K562 (cell line): ENCODE measurements around the gene SPTBN4. TPM values are rescaled to one million over a fixed set of nuclear protein-coding genes. Genes with fewer than 3 reads are reported as not detected.

Experiments used
- ATAC-seq: fragments of 200-7000 bp; cut with Tn5 transposase; 3 replicates; pipeline ENCODE4 v1.9.1; 2020; ENCODE audit warnings: moderate library complexity
- BruUV-seq: library from RNA; stranded (reverse); fragments of 400-500 nt; replicated peaks from 2 replicates; lab custom pipeline; 2021; lab: Mats Ljungman, UMichigan
- CTCF ChIA-PET: fragments of 300-600 bp; formaldehyde crosslinking; extraction: SDS; loops from one replicate; lab custom pipeline; 2021; ENCODE audit warnings: low intra/inter-chr PET ratio; lab: Yijun Ruan, JAX
- POLR2A ChIA-PET: fragments of 300-600, 350-650 bp; sonication (Branson Sonifier 250); formaldehyde crosslinking; extraction: SDS; loops from one replicate; lab custom pipeline; 2021; ENCODE audit warnings: antibody characterized with exemption, inconsistent platforms; lab: Yijun Ruan, JAX
- DNase-seq, 4 experiments: peaks; one replicate each; pipeline versions ENCODE4 v3.0.0 to v3.0.0-alpha.2; 2011 to 2018; ENCODE audit warnings: low spot score in 3 of 4, mixed read lengths in 3 of 4; ENCODE audit errors: extremely low read depth in 1 of 4
- FAIRE-seq: peaks from 2 replicates; lab custom pipeline; 2011; peaks lifted over from hg19 to GRCh38; lab: Jason Lieb, UNC
- H2AFZ ChIP-seq: 2 replicates; pipeline ENCODE4 v1.6.0; 2011; ENCODE audit warnings: low read depth, low read length, control low read depth, inconsistent platforms
- H3K27ac ChIP-seq: fragments of 200-600 bp; 3 replicates; pipeline ENCODE4 v1.8.0; 2011; ENCODE audit warnings: low read depth, mild to moderate bottlenecking, control low read depth, inconsistent platforms, low read length, moderate library complexity, mixed read lengths; ENCODE audit errors: extremely low read depth
- H3K27me3 ChIP-seq, 2 experiments: fragments of 300-600 bp in 1 of 2; 2 replicates in 1 of 2; 3 replicates in 1 of 2; pipeline versions ENCODE4 v1.6.0 to v1.8.0; 2011; ENCODE audit warnings: inconsistent platforms in 2 of 2, low read length in 2 of 2, mild to moderate bottlenecking in 1 of 2, mixed read lengths in 1 of 2, moderate library complexity in 1 of 2; ENCODE audit not compliant: control insufficient read depth in 2 of 2, insufficient read depth in 2 of 2
- H3K36me3 ChIP-seq: fragments of 300-600 bp; 3 replicates; pipeline ENCODE4 v1.8.0; 2011; ENCODE audit warnings: mild to moderate bottlenecking, low read length, inconsistent platforms; ENCODE audit not compliant: control insufficient read depth, insufficient read depth
- H3K4me1 ChIP-seq, 2 experiments: fragments of 200-600 bp in 1 of 2; replicated peaks in 1 of 2; 2 replicates in 1 of 2; 3 replicates in 1 of 2; pipeline versions ENCODE4 v1.5.1 to v1.8.0; 2011; ENCODE audit warnings: inconsistent platforms in 2 of 2, low read length in 2 of 2, mild to moderate bottlenecking in 1 of 2, mixed read lengths in 1 of 2, moderate library complexity in 1 of 2; ENCODE audit not compliant: control insufficient read depth in 2 of 2, insufficient read depth in 2 of 2
- H3K4me2 ChIP-seq: 2 replicates; pipeline ENCODE4 v1.6.1; 2011; ENCODE audit warnings: low read length, control low read depth, inconsistent platforms, mixed read lengths; ENCODE audit not compliant: insufficient read depth
- H3K4me3 ChIP-seq: fragments of 200-600 bp; sonication (generic), shearing (Covaris generic); 2 replicates; pipeline ENCODE4 v1.5.1; 2016; ENCODE audit warnings: control low read depth, inconsistent platforms
- H3K79me2 ChIP-seq: fragments of 200-600 bp; 3 replicates; pipeline ENCODE4 v1.8.0; 2011; ENCODE audit warnings: low read length, inconsistent platforms; ENCODE audit not compliant: control insufficient read depth, insufficient read depth
- H3K9ac ChIP-seq, 2 experiments: 2 replicates each; pipeline versions ENCODE4 v1.6.0 to v1.6.1; 2011; ENCODE audit warnings: low read depth in 2 of 2, low read length in 2 of 2, control low read depth in 1 of 2, inconsistent platforms in 1 of 2, mild to moderate bottlenecking in 1 of 2, mixed read lengths in 1 of 2; ENCODE audit not compliant: insufficient read depth in 1 of 2
- H3K9me1 ChIP-seq: one replicate; pipeline ENCODE4 v1.6.0; 2011; ENCODE audit warnings: inconsistent platforms, mild to moderate bottlenecking, low read length, moderate library complexity; ENCODE audit not compliant: control insufficient read depth, insufficient read depth
- H3K9me3 ChIP-seq: replicated peaks from 2 replicates; pipeline ENCODE4 v1.5.1; 2011; ENCODE audit warnings: low read depth, low read length, inconsistent platforms; ENCODE audit not compliant: control insufficient read depth, insufficient read depth
- H4K20me1 ChIP-seq: replicated peaks from 2 replicates; pipeline ENCODE4 v1.6.1; 2011; ENCODE audit warnings: low read length, inconsistent platforms, mixed read lengths; ENCODE audit not compliant: control insufficient read depth, insufficient read depth
- HNRNPL ChIP-seq: fragments of 200-400 bp; formaldehyde crosslinking; IDR thresholded peaks from 2 replicates; pipeline ENCODE4 v1.6.1; 2017; ENCODE audit warnings: low read depth, mild to moderate bottlenecking, low read length
- POLR2G ChIP-seq: fragments of 200-400 bp; formaldehyde crosslinking; IDR thresholded peaks from 2 replicates; pipeline ENCODE4 v1.6.1; 2017; ENCODE audit warnings: low read depth, mild to moderate bottlenecking, antibody characterized with exemption, low read length, moderate library complexity
- RBFOX2 ChIP-seq: fragments of 200-400 bp; formaldehyde crosslinking; IDR thresholded peaks from 2 replicates; pipeline ENCODE4 v1.6.1; 2017; ENCODE audit warnings: low read depth, mild to moderate bottlenecking, low read length, moderate library complexity
- SAFB ChIP-seq: fragments of 200-400 bp; formaldehyde crosslinking; IDR thresholded peaks from 2 replicates; pipeline ENCODE4 v1.6.1; 2017; ENCODE audit warnings: low read depth, low read length, borderline replicate concordance
- ZNF75A ChIP-seq: fragments of 450-650 bp; formaldehyde crosslinking; IDR thresholded peaks from 2 replicates; pipeline ENCODE4 v1.4.0; 2020; ENCODE audit warnings: mild to moderate bottlenecking
- WGBS: fragments of 100-300 bp; shearing (Covaris generic); methylation state at CpG from one replicate; pipeline ENCODE4 v1.1.6; 2016; ENCODE audit warnings: low coverage, mixed read lengths; ENCODE audit not compliant: insufficient coverage; ENCODE audit errors: missing lambda C conversion rate; 5-methylcytosine and 5-hydroxymethylcytosine counted together
- in situ Hi-C: fragments of 300-500 bp; cut with MboI; formaldehyde crosslinking; loops from 4 replicates; pipeline ENCODE4 v1.15.0; 2018; ENCODE audit warnings: inconsistent platforms, mixed read lengths
- intact Hi-C: fragments of 100-400 bp; cut with micrococcal nuclease; formaldehyde crosslinking; loops from 2 replicates; pipeline ENCODE4 v1.14.2; 2022
- polyA plus RNA-seq, 8 experiments: library from polyadenylated mRNA; depleted of rRNA in 4 of 8; stranded (reverse) in 5 of 8; unstranded in 3 of 8; fragments of >200 nt; fragmentation: Nextera tagmentation in 2 of 8; fragmentation: Illumina TruSeq in 1 of 8; extraction: Ambion mirVana in 2 of 8; extraction: Trizol in 1 of 8; gene quantifications; 2 replicates each; pipeline versions ENCODE4 v1.2.1 to v1.2.3, GENCODE V29; 2011 to 2014; ENCODE audit warnings: inconsistent platforms in 1 of 8, missing spikeins in 1 of 8
- total RNA-seq, 7 experiments: library from RNA; depleted of rRNA in 6 of 7; stranded (reverse); fragments of >200 nt in 6 of 7; fragmentation: Illumina TruSeq in 2 of 7; extraction: Trizol in 2 of 7; gene quantifications; 2 replicates each; pipeline versions ENCODE4 v1.2.1 to v1.2.3, GENCODE V29; 2011 to 2021; ENCODE audit warnings: low replicate concordance in 1 of 7

SPTBN4 gene
- total and polyA plus RNA-seq, 9 of the 15 experiments (the other 6 are each of a cell fraction or from before 2014, with no cell fraction given): 0.01 to 1.5 (median 0.86) TPM

DNA sequence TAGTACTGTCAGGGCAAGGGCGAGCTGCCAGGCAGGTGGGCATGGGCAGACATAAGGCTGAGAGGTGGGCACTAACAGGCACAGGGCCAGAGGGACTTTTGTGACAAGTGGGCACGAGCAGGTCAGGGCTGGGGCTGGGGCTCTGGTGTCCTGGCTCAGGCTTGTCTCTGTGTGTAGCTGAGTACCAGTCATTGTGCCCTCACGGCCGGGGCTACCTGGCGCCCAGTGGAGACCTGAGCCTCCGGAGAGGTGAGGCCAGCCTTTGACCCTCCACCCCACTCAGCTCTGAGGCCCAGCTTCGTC is 155.9 kb downstream of the SPTBN4 start:
- intact Hi-C loops: no loop called here
- CTCF ChIA-PET: no interaction called here
- no peak for DNase-seq
- FAIRE-seq: no peak
- peaks cover 70% of the 10 kb centered on the region; the same call in 2 of the 3 replicates for H3K36me3 ChIP-seq
- H3K4me3 ChIP-seq: no peak overlapping the region
- POLR2A ChIA-PET: interaction anchor here (0.5 to 2.6 kb wide), 3 partner anchors 8 to 176 kb away, joined by 3 to 7 read pairs (median 6); partner anchors contain the start of gene LTBP4
- WGBS: 74% methylated on average over 3 of the region's 7 CpGs
- no peaks in the 10 kb centered on the region for H3K9me3 ChIP-seq
- no peak overlapping the region for H3K4me2 ChIP-seq
- H3K79me2 ChIP-seq: no peaks in the 10 kb centered on the region
- peak overlapping the region; percentile 51; the same call in 1 of the 3 replicates for H3K27ac ChIP-seq
- H3K4me1 ChIP-seq: peaks cover 31 to 48% of the 10 kb centered on the region in 2 experiments
- no peaks in the 10 kb centered on the region for H3K9me1 ChIP-seq
- BruUV-seq: no TSS peak
- peak; percentile 12; the same call in 1 of the 2 replicates for TF ChIP-seq POLR2G
- TF ChIP-seq RBFOX2: peak; percentile 7; the same call in 1 of the 2 replicates
- no peak for TF ChIP-seq SAFB
- TF ChIP-seq HNRNPL: 0 out of 2 replicates have a peak, but pooled peaks have one; percentile 56
- TF ChIP-seq ZNF75A (CRISPR knock-in tag): no peak
- peak overlapping the region in 1 of 2 experiments; percentile 75; a peak in 2 of 4 replicates for H3K9ac ChIP-seq
- in situ Hi-C loops: no loop called here
- H3K27me3 ChIP-seq: no peaks in the 10 kb centered on the region
- no peak for ATAC-seq
- H2AFZ ChIP-seq: no peak overlapping the region
- H4K20me1 ChIP-seq: no peaks in the 10 kb centered on the region
